ENCODE measurements around the gene CEL. TPM values are rescaled to one million over a fixed set of nuclear protein-coding genes. Genes with fewer than 3 reads are reported as not detected.

The CEL gene
- total RNA-seq, 2 donors from 2014 or later, result 1.7 to 2.8 TPM

GRCh38 chr9:133098104-133098754 is 36.4 kb downstream of the CEL start:
- Histone ChIP-seq H3K27me3 (replicated peaks; ENCODE audit: insufficient read depth) (no peaks in the 10 kb centered on the region), H3K4me1 (replicated peaks) (no peaks in the 10 kb centered on the region), H3K9me3 (no peaks in the 10 kb centered on the region), H3K4me3 (no peak overlapping the region), H3K27ac (no peak overlapping the region), H3K36me3 (peaks cover 24 to 25% of the 10 kb centered on the region in 2 donors)
- no peak for TF ChIP-seq CTCF (IDR thresholded peaks at IDR 0.05)
- intact Hi-C loops (cut with DNase I), result no loop called here
- DNase-seq (ENCODE audit: low spot score), result no peak
- 86% methylated on average over 16 of the region's 16 CpGs for whole genome bisulfite sequencing

DNA sequence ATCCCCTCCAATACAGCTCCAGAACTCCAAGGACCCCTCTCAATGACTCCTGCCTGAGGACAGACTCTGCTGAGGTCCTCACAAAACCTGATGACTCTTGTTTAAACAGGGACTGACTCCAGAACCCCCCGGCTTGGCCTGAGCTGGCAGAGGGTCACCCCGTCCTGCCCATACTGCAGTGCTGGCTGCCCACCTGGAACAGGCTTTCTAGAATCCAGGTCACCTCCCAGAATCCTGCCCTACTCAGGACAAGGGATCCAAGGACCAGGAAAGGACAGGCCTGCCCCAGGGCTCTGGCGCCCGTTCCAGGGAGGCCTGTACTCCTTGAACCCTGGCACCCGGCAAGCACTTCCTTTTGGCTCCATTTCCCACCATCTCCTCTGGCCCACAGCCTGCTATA is 37.1 kb downstream of the CEL start:
- Histone ChIP-seq H3K4me3 (no peak overlapping the region), H3K27ac (no peak overlapping the region), H3K36me3 (peaks cover 24 to 25% of the 10 kb centered on the region in 2 donors), H3K4me1 (replicated peaks) (no peaks in the 10 kb centered on the region), H3K9me3 (no peaks in the 10 kb centered on the region), H3K27me3 (replicated peaks; ENCODE audit: insufficient read depth) (no peaks in the 10 kb centered on the region)
- WGBS, result 87% methylated on average over 5 of the region's 5 CpGs
- no peak for DNase-seq (ENCODE audit: low spot score)
- TF ChIP-seq POLR2AphosphoS5 (IDR thresholded peaks at IDR 0.05) (no peak), POLR2A (IDR thresholded peaks at IDR 0.05) (no peak), CTCF (IDR thresholded peaks at IDR 0.05) (no peak)
- intact Hi-C loops (cut with DNase I), result no loop called here

DNA sequence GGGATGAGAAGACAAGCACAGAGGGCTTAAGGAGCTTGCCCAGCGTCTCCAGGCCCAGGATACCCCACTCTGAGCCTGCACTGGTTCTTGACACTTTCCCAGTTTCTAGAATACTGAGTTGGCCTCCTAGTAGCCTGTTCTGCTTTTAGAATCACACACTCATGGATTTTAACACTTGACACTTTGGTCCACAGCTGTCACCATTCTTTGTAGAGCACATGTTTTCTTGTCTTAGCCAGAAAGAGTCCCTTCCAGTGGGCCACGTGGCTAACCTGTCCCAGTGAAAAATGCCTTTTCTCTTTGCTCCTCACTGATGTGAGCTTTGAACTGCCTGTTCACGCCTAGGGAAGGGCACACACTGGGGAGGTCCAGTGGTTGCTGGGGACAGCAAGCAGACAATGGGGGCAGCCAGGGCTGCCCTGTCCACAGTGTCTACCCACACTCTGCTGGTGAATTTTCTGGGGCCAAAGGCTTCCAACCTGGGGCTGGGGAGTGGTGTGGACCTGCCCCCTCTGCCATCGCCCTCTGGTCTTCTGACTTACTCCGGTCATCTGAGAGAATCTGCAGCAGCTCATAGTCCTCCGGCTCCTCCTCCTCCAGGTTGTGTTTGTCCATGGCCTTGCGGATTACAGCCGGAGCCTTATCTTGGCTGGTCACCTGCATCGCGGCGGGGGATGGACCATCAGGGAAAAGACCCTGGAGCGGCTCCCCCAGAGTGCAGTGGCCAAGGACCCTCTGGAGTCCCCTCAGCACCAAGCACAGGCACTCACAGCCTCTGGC is 38.1 kb downstream of the CEL start:
- intact Hi-C loops (cut with DNase I), result no loop called here
- Histone ChIP-seq H3K4me1 (replicated peaks) (no peaks in the 10 kb centered on the region), H3K4me3 (no peak overlapping the region), H3K9me3 (no peaks in the 10 kb centered on the region), H3K27ac (no peak overlapping the region), H3K27me3 (replicated peaks; ENCODE audit: insufficient read depth) (no peaks in the 10 kb centered on the region), H3K36me3 (peaks cover 24 to 25% of the 10 kb centered on the region in 2 donors)
- WGBS, result 94% methylated on average over 12 of the region's 12 CpGs
- TF ChIP-seq POLR2AphosphoS5 (IDR thresholded peaks at IDR 0.05), result no peak
- no peak for TF ChIP-seq CTCF (IDR thresholded peaks at IDR 0.05)
- TF ChIP-seq POLR2A (IDR thresholded peaks at IDR 0.05), result no peak
- no peak for DNase-seq (ENCODE audit: low spot score)

DNA sequence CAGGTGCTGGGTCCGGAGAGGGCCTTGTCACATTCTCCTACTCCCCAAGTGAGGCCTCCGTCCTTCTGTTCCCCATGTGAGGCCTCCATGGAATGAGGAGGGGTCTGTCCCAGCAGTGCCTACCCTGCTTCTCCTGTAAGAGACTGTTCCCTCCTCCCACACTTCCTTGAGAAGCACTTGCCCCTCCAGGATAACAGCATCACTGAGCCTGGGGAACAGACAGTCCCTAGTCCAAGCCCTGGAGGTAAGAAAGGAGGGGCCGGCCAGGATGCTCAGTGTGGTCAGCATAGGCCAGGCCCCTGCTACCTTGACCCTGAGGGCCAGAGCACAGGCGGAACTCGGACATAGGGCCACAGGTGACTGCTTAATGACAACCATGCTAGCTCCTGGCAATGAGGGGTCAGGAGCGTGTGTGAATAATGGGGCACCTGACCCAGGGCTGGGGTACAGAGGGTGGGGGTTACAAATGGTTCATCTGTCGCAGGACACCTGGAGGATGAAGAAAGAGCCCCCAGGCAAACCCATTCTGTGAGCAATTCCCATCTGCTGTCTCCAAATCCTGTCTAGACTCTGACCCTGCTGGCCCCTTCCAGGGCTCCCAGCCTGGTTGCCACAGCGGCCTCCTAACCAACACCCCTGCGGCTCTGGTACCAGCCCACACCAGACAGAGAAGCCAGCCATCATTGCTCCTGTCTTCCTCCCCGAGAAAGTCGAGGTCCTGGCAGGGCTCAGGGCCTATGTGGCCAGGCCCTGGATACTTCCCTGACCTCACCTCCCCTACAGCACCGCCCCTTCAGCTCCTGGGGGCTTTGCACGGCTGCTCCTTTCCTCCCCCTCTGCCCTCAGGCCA is 39.0 kb downstream of the CEL start:
- Histone ChIP-seq H3K36me3 (peaks cover 24 to 25% of the 10 kb centered on the region in 2 donors), H3K9me3 (no peaks in the 10 kb centered on the region), H3K4me3 (no peak overlapping the region), H3K27ac (no peak overlapping the region), H3K4me1 (replicated peaks) (no peaks in the 10 kb centered on the region), H3K27me3 (replicated peaks; ENCODE audit: insufficient read depth) (no peaks in the 10 kb centered on the region)
- no peak for DNase-seq (ENCODE audit: low spot score)
- WGBS, result 92% methylated on average over 13 of the region's 13 CpGs
- intact Hi-C loops (cut with DNase I), result no loop called here
- TF ChIP-seq POLR2A (IDR thresholded peaks at IDR 0.05) (no peak), CTCF (IDR thresholded peaks at IDR 0.05) (no peak), POLR2AphosphoS5 (IDR thresholded peaks at IDR 0.05) (no peak)

Data from prostate gland (tissue), 2 donors.